Measurements from ENCODE around the gene SYTL2.

GRCh38 chr11:85798361-85798760 is 12.6 kb downstream of the SYTL2 start:
- TF ChIP-seq CTCF (conservative IDR thresholded peaks at IDR 0.05 in 1 of 2, IDR thresholded peaks at IDR 0.05 in 1 of 2; ENCODE audit: low read depth in 1 of 2, low read length in 2 of 2), result no peak
- no peak for TF ChIP-seq EZH2 (IDR thresholded peaks at IDR 0.05; ENCODE audit: low read length, missing control alignments)
